Vagina (tissue), 2 donors: ENCODE results near the gene SECISBP2L. TPM values are rescaled to one million over a fixed set of nuclear protein-coding genes. Genes with fewer than 3 reads are reported as not detected.

Experiments used
- DNase-seq, 2 donors: peaks; one replicate each; pipeline ENCODE4 v3.0.0-alpha.2; 2017; ENCODE audit errors: extremely low spot score in 2 of 2
- H3K27ac ChIP-seq: fragments of 200-600 bp; sonication (generic); one replicate; pipeline ENCODE4 v1.5.1; 2019
- H3K27me3 ChIP-seq: fragments of 200-600 bp; sonication (generic); one replicate; pipeline ENCODE4 v1.5.1; 2019
- H3K36me3 ChIP-seq, 2 donors: fragments of 200-600 bp; sonication (generic); one replicate each; pipeline ENCODE4 v1.5.1; 2017 to 2019
- H3K4me1 ChIP-seq: fragments of 200-600 bp; sonication (generic); one replicate; pipeline ENCODE4 v1.5.1; 2019
- H3K4me3 ChIP-seq, 2 donors: fragments of 200-600 bp; sonication (generic); 1 replicate in 1 of 2; 2 replicates in 1 of 2; pipeline ENCODE4 v1.5.1; 2016 to 2019
- H3K9me3 ChIP-seq: fragments of 200-600 bp; sonication (generic); one replicate; pipeline ENCODE4 v1.5.1; 2019
- POLR2A ChIP-seq, 2 donors: fragments of 450-650 bp; IDR thresholded peaks; one replicate each; pipeline ENCODE4 v1.6.1; 2017; ENCODE audit warnings: antibody characterized with exemption in 2 of 2, mild to moderate bottlenecking in 2 of 2, moderate library complexity in 2 of 2
- POLR2AphosphoS5 ChIP-seq, 2 donors: sonication (generic); formaldehyde crosslinking; IDR thresholded peaks; one replicate each; pipeline ENCODE4 v1.9.0; 2017; ENCODE audit warnings: antibody characterized with exemption in 2 of 2, mild to moderate bottlenecking in 2 of 2, low read depth in 1 of 2; ENCODE audit not compliant: insufficient read depth in 1 of 2
- intact Hi-C: fragments of 100-400 bp; cut with DNase I; formaldehyde crosslinking; loops from one replicate; pipeline ENCODE4 v1.15.1; 2023
- total RNA-seq: library from RNA; depleted of rRNA; stranded (reverse); fragments of >200 nt; gene quantifications from one replicate; pipeline ENCODE4 v1.2.3, GENCODE V29; 2016
- TF ChIP-seq, protein P1 (sequence below), 3 experiments: fragments of 450-650 bp in 2 of 3; fragments of 200-600 bp in 1 of 3; sonication (generic) in 1 of 3; IDR thresholded peaks; one replicate each; pipeline ENCODE4 v1.5.1; 2017 to 2019; ENCODE audit warnings: antibody characterized with exemption in 3 of 3, mild to moderate bottlenecking in 2 of 3, moderate library complexity in 2 of 3

Gene SECISBP2L
- total RNA-seq, 1 donor from 2014 or later, result 24.3 TPM

DNA sequence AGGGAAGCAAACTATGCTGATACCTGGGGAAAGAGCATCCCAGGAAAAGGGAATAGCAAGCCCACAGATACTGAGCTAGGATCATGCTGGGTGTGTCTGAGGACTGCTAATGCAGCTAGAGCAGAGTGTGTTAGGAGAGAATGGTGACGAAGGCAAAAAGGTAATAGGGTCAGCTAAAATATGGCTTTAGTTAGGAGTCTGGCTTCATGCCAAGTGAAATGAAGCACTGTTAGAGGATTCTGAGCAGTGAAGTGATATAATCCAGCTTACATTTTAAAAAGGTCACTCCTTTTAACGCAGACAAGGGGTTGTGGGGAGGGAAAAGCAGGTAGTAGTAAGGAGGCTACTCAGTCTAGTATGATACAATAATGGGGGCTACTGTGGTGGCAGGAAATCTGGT is 30.4 kb downstream of the SECISBP2L start:
- intact Hi-C loops, result no loop called here
- Histone ChIP-seq H3K9me3 (no peaks in the 10 kb centered on the region), H3K4me3 (no peak overlapping the region), H3K27me3 (no peaks in the 10 kb centered on the region), H3K27ac (no peak overlapping the region), H3K4me1 (peaks cover 6% of the 10 kb centered on the region), H3K36me3 (peaks cover 0 to 36% of the 10 kb centered on the region in 2 donors)
- TF ChIP-seq, protein P1, sequence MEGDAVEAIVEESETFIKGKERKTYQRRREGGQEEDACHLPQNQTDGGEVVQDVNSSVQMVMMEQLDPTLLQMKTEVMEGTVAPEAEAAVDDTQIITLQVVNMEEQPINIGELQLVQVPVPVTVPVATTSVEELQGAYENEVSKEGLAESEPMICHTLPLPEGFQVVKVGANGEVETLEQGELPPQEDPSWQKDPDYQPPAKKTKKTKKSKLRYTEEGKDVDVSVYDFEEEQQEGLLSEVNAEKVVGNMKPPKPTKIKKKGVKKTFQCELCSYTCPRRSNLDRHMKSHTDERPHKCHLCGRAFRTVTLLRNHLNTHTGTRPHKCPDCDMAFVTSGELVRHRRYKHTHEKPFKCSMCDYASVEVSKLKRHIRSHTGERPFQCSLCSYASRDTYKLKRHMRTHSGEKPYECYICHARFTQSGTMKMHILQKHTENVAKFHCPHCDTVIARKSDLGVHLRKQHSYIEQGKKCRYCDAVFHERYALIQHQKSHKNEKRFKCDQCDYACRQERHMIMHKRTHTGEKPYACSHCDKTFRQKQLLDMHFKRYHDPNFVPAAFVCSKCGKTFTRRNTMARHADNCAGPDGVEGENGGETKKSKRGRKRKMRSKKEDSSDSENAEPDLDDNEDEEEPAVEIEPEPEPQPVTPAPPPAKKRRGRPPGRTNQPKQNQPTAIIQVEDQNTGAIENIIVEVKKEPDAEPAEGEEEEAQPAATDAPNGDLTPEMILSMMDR (IDR thresholded peaks at IDR 0.05), result no peak
- no peak for TF ChIP-seq POLR2AphosphoS5 (IDR thresholded peaks at IDR 0.05; ENCODE audit: insufficient read depth in 1 of 2, low read depth in 1 of 2)
- no peak for TF ChIP-seq POLR2A (IDR thresholded peaks at IDR 0.05)
- no peak for DNase-seq

- DNase-seq, result no peak
- Histone ChIP-seq H3K36me3 (peaks cover 0 to 20% of the 10 kb centered on the region in 2 donors), H3K27me3 (no peaks in the 10 kb centered on the region), H3K9me3 (no peaks in the 10 kb centered on the region), H3K4me3 (no peak overlapping the region), H3K4me1 (no peaks in the 10 kb centered on the region), H3K27ac (no peak overlapping the region)
- TF ChIP-seq, protein P1 (IDR thresholded peaks at IDR 0.05), result no peak
- TF ChIP-seq POLR2A (IDR thresholded peaks at IDR 0.05), result no peak
- no peak for TF ChIP-seq POLR2AphosphoS5 (IDR thresholded peaks at IDR 0.05; ENCODE audit: insufficient read depth in 1 of 2, low read depth in 1 of 2)
- intact Hi-C loops, result no loop called here
These were observed 46.9 kb downstream of the SECISBP2L start for GRCh38 chr15:48999314-48999713.

- H3K27me3 ChIP-seq, result no peaks in the 10 kb centered on the region
- no peak overlapping the region for H3K27ac ChIP-seq
- TF ChIP-seq, protein P1 (IDR thresholded peaks at IDR 0.05), result no peak
- no peak for TF ChIP-seq POLR2AphosphoS5 (IDR thresholded peaks at IDR 0.05; ENCODE audit: insufficient read depth in 1 of 2, low read depth in 1 of 2)
- no peak for TF ChIP-seq POLR2A (IDR thresholded peaks at IDR 0.05)
- peaks cover 0 to 40% of the 10 kb centered on the region in 2 donors for H3K36me3 ChIP-seq
- intact Hi-C loops, result no loop called here
- no peaks in the 10 kb centered on the region for H3K4me1 ChIP-seq
- no peaks in the 10 kb centered on the region for H3K9me3 ChIP-seq
- DNase-seq, result no peak
- H3K4me3 ChIP-seq, result no peak overlapping the region
These were observed 50.0 kb downstream of the SECISBP2L start for GRCh38 chr15:48996276-48996675.

DNA sequence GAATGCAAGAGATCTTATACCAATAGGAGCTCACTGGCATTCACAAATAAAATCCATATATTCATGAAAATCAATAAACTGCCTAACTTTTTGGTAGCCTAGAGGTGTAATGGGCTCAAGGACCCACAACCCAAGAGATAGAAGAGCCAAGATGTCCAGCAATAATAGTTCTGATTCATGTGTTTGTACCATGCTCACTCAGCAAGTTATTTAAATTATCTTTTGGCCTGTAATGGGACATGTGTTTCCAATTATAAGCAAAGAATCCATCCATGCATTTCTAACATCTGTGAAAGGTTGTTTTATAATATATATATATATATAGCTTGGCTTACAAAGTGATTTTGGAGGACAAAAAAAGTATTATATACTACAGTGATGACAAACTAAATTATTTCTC is 52.9 kb downstream of the SECISBP2L start:
- no peaks in the 10 kb centered on the region for H3K27me3 ChIP-seq
- H3K27ac ChIP-seq, result no peak overlapping the region
- H3K36me3 ChIP-seq, result peaks cover 0 to 43% of the 10 kb centered on the region in 2 donors
- intact Hi-C loops, result no loop called here
- H3K4me3 ChIP-seq, result no peak overlapping the region
- H3K4me1 ChIP-seq, result no peaks in the 10 kb centered on the region
- no peak for TF ChIP-seq POLR2A (IDR thresholded peaks at IDR 0.05)
- TF ChIP-seq POLR2AphosphoS5 (IDR thresholded peaks at IDR 0.05; ENCODE audit: insufficient read depth in 1 of 2, low read depth in 1 of 2), result no peak
- TF ChIP-seq, protein P1 (IDR thresholded peaks at IDR 0.05), result no peak
- H3K9me3 ChIP-seq, result no peaks in the 10 kb centered on the region
- no peak for DNase-seq

DNA sequence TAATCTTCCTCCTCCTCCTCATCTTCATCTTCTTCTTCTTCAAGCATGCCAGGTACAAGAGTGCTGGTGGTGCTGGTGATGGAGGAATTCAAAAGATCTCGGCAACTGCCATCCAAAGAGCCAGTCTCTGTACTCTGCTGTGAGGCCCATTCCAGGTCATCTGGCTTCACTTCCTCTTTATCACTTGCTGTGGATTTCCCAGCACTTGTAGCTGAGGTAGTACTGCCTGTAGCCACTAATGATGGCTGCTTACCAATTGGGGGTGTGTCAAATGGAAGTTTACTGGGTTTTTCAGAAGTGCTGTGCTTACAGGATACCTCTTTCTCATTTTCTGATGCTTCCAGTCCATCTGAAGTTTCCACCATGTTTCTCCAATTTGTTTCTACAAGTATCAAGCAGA is 53.7 kb downstream of the SECISBP2L start:
- Histone ChIP-seq H3K27ac (no peak overlapping the region), H3K4me3 (no peak overlapping the region), H3K9me3 (no peaks in the 10 kb centered on the region), H3K4me1 (no peaks in the 10 kb centered on the region), H3K36me3 (peaks cover 0 to 43% of the 10 kb centered on the region in 2 donors), H3K27me3 (no peaks in the 10 kb centered on the region)
- no peak for DNase-seq
- intact Hi-C loops, result no loop called here
- TF ChIP-seq POLR2A (IDR thresholded peaks at IDR 0.05) (no peak), POLR2AphosphoS5 (IDR thresholded peaks at IDR 0.05; ENCODE audit: insufficient read depth in 1 of 2, low read depth in 1 of 2) (no peak)
- TF ChIP-seq, protein P1 (IDR thresholded peaks at IDR 0.05), result no peak
